Measurements from ENCODE around the gene TRIB2. TPM values are rescaled to one million over a fixed set of nuclear protein-coding genes. Genes with fewer than 3 reads are reported as not detected.
A peak's percentile ranks its signal among the peaks of the same experiment; 100 is the strongest.

The TRIB2 gene
- total RNA-seq, 1 donor from 2014 or later = 12.7 TPM

- no peak for ATAC-seq
These were observed 15.7 kb upstream of the TRIB2 start for GRCh38 chr2:12700989-12701388.

GRCh38 chr2:12701786-12702167 lies 15.0 kb upstream of the TRIB2 start:
- ATAC-seq = no peak

DNA sequence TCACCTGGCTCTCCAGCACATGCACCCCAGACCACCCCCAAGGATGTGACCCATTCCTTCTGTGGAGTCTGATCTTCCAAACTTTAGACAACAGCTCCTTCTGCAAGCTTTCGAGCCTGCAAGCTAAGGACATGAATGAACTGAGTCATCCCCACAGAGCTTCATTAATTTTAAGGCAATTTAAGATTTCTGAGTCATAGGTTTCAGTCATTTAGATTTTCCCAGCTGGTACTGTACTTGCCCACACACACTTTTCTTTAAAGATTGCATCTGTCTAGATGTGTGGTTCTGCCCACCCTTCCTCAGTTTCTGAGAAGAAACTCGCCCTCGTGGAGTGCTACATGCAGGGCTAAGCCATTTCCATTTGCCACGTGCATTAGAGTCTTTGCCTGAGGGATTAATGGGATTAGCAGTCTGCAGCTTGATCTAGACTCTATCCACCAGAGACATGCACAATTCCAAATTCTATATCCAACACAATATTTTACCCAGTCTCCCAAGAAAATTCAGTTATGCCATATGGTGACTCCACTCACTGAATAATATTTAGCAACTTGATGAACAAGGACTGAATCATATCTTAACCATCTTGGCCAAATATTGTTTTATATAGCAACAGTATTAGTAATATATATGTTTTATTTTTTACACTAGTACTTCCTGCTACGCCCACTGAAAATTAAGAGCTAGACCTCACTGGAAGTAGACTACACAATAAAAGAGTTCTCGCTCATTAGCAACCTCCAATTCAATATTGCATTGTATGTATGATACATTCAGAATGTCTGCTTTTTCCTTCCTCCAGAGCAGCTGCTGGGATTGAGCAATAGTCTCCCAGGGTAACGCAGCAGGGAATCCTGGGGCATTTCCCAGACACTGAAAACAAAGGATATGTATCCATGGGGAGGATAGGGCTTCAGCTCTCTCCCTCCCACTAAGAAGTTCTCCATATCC lies 14.3 kb upstream of the TRIB2 start:
- peak; percentile 91 for ATAC-seq

GRCh38 chr2:12704378-12704777 lies 12.4 kb upstream of the TRIB2 start:
- no peak for ATAC-seq

GRCh38 chr2:12705230-12705629 lies 11.5 kb upstream of the TRIB2 start:
- no peak for ATAC-seq

DNA sequence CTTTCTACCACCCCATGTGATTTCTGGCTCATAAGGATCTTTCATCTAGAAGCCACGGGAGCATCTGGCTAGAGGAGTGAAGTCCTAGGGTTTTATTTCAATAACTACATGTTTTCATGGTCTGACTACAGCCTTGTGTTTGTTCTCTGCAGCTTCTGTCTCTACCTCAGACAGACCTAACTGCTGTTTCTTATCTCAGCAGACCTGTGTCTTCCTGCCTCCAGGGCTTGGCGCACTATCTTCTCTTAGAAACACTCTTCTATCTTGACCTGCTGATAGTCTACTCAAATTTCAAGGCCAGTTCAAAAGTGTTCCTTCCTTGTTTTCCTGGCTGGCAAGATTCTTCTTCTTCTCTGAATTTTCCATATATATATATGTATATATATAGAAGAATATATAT lies 11.0 kb upstream of the TRIB2 start:
- no peak for ATAC-seq

- ATAC-seq = no peak
These were observed 8.1 kb upstream of the TRIB2 start for GRCh38 chr2:12708508-12709206.

DNA sequence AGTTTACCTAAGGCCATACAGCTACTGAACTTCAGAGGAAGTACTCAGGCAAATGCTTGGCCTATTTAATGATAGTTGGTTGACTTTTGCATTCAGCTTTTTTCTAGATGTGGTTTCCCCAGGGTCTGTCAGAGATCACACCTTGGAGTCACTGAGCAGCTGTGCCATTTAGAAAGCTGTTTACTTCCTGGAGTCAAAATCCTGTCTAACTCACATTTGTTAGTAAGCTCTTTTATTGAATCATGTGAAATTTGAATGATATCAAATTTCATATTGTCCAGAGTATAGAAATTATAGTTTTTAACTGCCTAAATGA lies 7.6 kb upstream of the TRIB2 start:
- no peak for ATAC-seq

DNA sequence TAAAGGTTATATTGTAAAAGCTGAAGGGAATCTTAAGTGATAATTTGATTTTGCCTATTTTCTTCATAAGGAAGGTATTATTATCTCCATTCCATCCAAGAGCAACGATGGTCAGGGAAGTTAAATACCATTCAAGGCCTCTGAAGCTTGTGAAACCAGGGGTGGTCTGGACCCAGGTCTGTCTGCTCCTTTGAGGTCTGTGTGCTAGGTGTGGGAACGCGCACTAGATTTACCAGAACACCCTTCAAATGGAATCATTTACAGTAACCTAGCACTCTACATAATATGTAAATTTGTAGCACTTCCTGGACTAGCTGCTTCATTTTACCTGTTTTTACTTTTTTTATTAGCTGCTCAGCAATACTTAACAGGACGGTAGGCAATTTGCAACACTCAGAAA lies 6.4 kb upstream of the TRIB2 start:
- ATAC-seq = no peak

DNA sequence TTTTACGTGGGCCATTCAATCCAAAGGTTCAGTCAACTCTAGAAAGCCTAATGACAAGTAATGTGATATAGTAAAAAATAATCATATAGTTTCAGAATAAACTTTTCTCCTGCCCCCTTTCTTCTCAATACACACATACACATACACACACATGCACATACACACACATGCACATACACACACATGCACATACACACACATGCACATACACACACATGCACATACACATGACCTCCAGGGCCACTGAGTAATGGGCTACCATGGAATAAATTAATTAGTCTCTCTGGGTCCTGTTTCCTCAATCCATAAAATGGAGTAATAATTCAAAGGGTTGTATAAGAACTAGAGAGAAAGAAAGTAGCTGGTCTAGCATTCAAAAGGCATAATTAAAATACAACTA lies 5.4 kb upstream of the TRIB2 start:
- no peak for ATAC-seq

- no peak for ATAC-seq
These were observed 3.9 kb upstream of the TRIB2 start for GRCh38 chr2:12712881-12713280.

- ATAC-seq = no peak
These were observed 2.1 kb upstream of the TRIB2 start for GRCh38 chr2:12714391-12715221.

GRCh38 chr2:12715258-12716031 lies 1.3 kb upstream of the TRIB2 start:
- ATAC-seq = no peak

DNA sequence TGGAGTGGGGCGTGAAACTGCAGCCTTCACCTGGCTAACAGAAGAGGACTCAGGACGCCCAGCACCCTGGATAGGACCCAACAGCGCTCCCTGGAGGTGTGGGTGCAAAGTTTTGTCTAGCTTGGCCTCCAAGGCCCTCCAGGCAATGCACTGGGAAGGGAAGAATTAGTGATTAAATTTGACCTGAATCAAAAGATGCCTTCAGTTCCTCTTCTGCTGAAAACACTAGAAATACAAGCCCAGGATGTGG lies 779 bp upstream of the TRIB2 start:
- ATAC-seq = peak; percentile 68

DNA sequence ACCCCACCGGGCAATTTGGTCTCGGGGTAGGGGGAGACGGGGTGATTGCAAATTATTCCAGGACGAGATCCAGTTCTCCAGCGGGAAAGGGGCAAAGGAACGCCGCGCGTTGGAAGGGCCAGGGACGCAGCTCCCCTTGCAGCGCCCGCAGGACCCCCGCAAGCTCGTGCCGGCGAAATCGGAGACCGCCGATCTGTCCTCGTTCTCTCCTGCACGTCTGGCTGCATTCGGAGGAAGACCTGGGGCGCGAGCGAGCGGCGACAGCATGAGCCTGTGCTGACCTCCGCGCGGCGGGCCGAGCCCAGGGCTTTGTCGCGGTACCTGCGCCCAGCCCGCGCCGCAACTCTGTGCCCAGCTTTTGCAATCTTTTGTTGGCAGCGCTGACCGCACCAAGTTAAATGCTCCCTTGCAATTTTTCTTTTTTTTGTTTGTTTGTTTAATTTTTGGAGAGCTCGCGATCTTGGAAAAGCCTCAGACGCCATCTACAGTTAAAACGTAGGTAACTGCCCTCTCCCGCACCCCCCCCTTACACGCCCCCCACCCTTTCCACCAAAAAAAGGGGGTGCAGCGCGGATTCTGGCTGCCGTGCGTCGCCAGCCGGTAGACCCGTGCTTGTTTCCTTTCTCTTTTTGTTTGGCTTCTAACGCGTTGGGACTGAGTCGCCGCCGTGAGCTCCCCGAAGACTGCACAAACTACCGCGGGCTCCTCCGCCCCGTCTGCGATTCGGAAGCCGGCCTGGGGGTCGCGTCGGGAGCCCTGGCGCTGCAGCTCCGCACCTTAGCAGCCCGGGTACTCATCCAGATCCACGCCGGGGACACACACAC lies 667 bp downstream of the TRIB2 start:
- peak; percentile 30 for ATAC-seq

- ATAC-seq = no peak
These were observed 1.4 kb downstream of the TRIB2 start for GRCh38 chr2:12718015-12718671.

GRCh38 chr2:12718711-12719399 lies 2.1 kb downstream of the TRIB2 start:
- ATAC-seq = no peak

- no peak for ATAC-seq
These were observed 2.9 kb downstream of the TRIB2 start for GRCh38 chr2:12719400-12720277.

DNA sequence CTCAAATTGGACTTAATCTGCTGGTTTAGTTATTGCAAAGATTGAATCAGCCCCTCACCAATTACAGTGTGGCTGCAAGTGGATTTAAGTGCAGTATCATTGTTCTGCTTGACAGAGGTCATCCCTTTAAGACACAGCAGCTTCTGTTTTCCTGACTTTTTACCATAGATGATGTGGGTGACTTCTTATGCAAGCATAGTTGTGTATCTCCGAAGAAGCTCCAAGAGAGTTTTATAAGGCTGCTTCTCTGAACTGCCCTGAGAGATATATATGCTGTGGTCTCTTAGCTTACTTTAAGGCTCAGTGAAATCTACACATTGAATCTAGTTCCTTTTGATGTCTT lies 3.5 kb downstream of the TRIB2 start:
- no peak for ATAC-seq
